Daoy (cell line): ENCODE measurements around the gene ADAMTSL3. TPM values are rescaled to one million over a fixed set of nuclear protein-coding genes. Genes with fewer than 3 reads are reported as not detected.

Experiments
- DNase-seq: peaks from one replicate; pipeline ENCODE4 v3.0.0-alpha.2; 2015; ENCODE audit warnings: low read depth
- total RNA-seq: library from RNA; depleted of rRNA; stranded (reverse); fragments of >200 nt; shearing (Covaris generic); gene quantifications from 2 replicates; pipeline ENCODE4 v1.2.3, GENCODE V29; 2014

Gene ADAMTSL3
- total RNA-seq, 1 experiment from 2014 or later, result 0.34 TPM

DNA sequence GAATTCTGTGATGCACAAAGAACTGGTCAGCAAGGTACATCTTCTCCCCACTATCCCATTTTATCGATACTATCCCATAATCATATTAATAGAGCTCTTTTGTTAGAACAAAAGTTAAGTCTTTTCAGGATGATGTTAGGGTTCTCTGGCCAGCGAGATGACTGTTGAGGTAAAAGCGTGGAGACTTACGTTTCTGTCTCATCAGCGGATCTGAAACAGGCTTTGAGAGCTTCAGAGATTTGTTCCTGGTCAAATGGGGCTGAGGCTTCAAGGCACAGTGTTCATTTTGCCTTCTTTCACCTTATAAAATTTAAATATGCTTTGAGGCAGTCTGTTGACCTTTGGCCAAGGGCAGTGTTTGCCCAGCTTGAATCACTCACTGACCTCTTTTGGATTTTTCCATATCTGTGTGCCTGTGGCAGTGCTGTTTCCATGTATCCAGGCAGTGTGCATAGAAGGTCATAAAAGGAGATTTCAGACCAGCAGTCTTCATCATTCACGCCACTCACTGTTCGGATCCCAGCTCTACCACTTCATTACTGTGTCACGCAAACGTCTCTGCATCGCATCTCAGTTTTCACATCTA lies 3.1 kb downstream of the ADAMTSL3 start:
- no peak for DNase-seq

GRCh38 chr15:83657549-83657948 lies 3.6 kb downstream of the ADAMTSL3 start:
- no peak for DNase-seq

GRCh38 chr15:83658430-83659416 lies 4.8 kb downstream of the ADAMTSL3 start:
- DNase-seq, result no peak

DNA sequence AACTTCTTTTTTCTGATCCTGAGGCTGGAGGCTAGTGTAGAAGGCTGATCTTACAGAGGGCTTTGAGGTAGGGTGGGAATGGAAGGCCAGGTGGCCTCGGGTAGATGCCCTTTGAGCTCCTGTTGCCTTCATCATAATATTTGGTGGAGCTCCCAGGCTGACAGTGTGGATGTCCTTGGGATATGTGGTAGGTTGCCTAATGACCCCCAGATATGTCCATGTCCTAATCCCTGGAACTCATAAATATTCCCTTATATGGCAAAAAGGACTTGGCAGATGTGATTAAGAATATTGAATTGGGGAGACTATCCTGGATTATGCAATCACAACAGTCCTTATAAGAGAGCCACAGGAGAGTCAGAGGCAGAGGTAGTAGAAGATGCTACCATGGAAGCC lies 5.5 kb downstream of the ADAMTSL3 start:
- no peak for DNase-seq

DNA sequence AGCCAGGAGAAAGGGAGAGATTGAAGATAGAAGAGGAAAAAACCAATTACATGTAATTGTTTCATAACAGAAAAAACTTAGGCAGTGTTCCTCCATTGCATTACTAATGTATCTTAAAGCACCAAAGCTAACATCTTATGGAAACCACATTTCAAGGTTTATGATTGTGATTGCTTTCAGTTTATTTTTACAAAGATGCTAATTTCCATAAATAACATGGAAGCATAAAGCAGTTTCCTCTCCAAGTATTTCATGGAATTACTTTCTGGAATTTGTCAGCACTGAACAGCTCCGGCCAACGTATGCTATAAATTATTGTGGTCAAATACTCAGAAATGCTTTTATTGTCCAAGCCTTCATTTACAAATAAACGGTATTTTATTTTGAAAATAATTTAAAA lies 11.6 kb downstream of the ADAMTSL3 start:
- no peak for DNase-seq

DNA sequence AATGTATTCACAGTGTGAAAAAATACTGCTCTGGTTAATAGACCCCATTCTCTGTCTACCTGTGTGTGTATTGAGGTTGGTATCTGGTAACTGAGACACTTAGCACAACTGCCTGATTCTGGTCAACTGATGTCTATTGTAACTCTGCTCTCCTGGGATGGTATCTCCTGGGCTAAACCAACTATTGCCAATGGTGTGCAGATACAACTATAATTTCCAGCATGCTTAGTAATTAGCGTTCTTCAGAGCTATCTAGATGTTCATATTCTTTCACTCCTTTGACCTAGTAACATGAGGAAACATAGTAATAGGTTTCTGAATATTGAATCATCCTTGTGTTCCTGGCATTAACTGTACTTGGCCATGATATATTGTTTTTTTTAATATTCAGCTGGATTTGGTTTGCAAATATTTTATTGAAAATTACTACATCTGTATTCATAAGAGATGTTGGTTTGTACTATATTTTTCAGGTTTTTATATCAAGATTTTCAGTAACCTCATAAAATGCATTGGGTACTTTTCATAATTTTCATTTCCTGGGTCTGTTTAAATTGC lies 16.8 kb downstream of the ADAMTSL3 start:
- no peak for DNase-seq

DNA sequence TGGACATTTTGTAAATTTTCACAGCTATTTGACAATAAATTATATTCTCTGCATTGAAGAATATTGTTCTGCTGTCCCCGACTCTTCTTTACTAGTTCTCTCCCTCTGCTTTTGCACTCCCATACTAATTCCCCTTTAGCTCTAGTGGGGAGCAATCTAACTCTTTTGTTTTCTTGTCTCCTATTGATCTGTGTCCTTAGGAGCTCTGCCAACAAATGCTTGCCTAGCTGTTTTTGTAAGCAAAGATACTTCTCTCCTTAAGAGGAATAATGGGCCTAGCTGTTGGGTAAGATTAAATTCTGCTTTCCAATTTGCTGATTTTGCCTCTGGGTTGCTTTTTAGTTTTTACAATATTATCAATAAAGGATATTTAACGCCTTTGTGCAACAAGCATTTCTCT lies 17.7 kb downstream of the ADAMTSL3 start:
- no peak for DNase-seq

DNA sequence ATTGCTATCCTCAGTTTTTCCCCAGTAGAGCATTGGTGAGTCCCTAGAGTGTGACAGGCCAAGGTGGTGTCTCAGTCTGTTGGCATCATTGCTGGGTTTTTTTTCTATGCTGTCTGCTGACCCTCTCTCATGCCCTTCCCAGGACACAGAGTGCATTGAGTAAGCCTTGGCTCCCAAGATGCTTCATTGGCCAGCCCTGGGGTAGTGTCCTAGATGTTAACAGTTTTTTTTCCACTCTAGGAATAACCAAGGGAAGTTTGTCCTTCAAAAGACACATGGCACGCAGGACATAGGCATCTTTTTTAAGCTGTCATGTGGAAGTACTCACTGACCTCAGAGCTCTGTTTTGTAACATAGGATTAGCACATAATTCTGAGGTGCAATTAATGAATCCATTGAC lies 19.5 kb downstream of the ADAMTSL3 start:
- no peak for DNase-seq

DNA sequence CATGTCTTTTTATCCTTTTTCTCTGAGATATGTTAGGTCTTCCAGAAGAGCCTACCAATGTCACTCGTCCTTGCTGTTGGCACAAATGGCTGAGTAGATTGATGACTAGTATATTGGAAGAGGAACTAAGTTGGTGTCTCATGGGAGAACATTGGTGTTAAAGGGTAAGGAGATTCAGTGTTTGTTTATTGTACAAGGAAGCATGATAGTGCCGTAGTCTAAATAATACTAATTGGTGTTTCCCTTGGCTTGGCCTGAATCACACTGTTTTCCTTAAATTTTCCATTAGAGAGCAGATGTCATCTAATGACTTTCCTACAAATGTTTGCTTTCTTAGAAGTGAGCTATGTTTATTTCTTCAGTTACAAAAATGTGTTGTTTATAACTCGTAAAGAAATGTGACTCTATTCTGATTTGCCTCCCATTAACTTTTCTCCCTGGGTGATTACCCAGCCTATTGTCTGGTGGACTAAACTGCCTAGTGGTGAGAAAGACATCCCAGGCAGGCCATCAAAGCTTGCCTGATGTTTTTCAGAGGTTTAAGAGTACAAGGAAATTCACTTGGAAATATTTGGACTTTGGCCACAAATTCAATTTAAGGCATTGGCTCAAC lies 28.7 kb downstream of the ADAMTSL3 start:
- no peak for DNase-seq

GRCh38 chr15:83685916-83686332 lies 32.0 kb downstream of the ADAMTSL3 start:
- no peak for DNase-seq

DNA sequence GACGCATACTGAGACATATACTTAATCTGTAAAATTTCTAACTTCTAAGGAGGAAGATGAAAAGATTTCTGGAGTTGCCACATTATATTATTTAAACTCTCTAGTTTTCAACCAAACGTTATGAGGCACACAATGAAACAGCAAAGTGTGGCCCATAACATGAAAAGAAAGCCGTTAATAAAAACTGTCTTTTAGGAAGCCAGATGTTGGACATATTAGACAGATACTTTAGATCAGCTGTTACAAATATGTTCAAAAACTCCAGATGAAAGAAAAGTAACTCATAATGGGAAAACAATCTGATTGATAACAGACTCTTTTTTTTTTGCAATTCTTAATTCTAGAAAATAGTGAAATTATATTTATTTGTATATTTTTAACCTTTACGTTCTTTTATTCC lies 34.3 kb downstream of the ADAMTSL3 start:
- DNase-seq, result no peak

DNA sequence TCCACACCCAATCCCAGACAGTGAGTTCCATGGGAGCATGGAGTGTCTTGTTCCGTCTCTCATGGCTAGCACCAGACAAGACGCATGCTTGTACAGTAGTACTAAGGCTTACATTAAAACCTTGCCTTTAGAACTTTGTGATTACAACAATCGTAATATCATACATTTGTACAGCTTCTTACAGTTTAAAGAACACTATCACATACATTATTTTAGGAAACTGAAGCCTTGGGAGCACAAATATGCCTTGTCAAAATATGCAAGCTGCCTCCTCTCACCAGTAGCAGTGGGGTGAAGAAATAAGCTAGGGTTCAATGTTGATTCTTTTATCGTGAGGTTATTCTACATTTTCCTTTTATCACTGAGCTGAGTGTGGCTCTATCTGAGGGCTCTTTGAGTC lies 36.8 kb downstream of the ADAMTSL3 start:
- DNase-seq, result no peak

DNA sequence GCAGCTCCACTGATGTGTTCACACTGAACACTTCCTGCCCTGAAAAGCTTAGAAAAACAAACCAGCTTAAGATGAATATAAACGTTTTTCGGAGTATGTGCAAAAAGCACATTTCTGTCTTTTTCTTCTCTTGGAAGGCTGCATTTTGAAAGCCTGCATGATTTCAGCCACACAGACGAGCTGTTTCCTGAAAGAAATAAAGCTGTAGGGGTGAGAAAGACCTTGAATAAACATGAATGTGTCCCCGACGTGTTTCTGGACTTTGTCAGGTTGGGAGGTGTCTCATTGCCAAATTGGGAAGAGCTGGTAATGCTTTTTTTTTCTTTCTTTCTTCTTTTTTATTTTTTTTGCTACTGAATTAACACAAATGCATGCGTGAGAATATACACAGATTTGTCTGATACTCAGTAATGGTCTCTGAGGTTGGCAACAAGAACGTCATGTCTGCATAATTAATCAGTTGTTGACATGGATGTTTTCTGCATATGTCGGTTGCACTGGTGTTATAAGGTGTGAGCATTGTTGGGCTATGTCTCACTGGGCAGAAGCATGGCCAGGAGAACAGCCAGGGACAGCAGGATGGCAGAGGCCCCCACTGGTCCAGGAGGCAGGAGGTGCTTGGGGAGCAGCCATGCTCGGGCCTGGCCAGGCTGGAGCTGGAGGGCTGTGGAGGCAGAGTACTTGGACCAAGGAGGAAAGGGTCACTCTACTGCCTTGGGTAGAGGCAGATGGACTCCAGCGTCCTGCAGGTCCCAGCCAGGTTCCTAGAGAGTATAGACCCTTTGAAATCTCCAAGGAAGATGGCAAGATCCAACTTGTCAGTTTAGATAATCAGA lies 39.0 kb downstream of the ADAMTSL3 start:
- DNase-seq, result no peak

- DNase-seq, result peak; percentile 75
These were observed 40.1 kb downstream of the ADAMTSL3 start for GRCh38 chr15:83694015-83694414.

DNA sequence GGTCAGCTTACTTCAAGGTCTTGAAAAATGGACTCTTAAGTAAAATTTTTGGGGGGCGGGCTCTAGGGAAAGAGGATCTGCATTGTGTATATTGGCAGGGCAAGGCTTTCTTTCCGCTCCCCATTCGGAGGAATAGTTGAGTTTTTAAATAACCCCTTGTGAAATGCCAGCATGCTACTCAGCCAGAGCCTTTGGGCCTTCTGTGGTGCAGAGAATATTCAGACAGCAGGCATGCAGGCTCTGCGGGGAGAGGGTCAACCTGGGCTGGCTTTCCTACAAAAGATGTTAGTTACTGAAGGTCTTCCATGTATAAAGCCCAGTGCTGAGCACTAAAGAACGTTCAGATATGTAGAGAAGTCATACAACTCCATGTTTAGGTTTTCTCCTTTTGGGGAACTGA lies 40.6 kb downstream of the ADAMTSL3 start:
- DNase-seq, result no peak

- peak; percentile 29 for DNase-seq
These were observed 41.3 kb downstream of the ADAMTSL3 start for GRCh38 chr15:83695246-83695645.

GRCh38 chr15:83695901-83696425 lies 42.0 kb downstream of the ADAMTSL3 start:
- DNase-seq, result no peak

DNA sequence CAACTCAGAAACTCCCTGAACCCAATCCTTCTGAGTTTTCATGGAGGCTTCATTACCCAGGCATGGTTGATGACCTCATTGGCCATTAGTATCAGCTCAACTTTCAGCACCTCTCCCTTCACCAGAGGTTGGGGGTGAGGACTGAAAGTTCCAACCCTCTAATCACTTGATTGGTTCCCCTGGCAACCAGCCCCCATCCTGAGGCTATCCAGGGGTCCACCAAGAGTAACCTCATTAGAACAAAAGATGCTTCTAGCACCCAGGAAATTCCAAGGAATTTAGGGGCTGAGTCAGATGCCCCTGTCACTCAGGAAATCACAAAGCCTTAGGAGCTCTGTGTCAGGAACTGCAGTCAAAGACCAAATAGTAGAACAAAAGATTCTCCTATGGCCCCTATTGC lies 43.8 kb downstream of the ADAMTSL3 start:
- no peak for DNase-seq

GRCh38 chr15:83698294-83698693 lies 44.4 kb downstream of the ADAMTSL3 start:
- DNase-seq, result peak; percentile 45

DNA sequence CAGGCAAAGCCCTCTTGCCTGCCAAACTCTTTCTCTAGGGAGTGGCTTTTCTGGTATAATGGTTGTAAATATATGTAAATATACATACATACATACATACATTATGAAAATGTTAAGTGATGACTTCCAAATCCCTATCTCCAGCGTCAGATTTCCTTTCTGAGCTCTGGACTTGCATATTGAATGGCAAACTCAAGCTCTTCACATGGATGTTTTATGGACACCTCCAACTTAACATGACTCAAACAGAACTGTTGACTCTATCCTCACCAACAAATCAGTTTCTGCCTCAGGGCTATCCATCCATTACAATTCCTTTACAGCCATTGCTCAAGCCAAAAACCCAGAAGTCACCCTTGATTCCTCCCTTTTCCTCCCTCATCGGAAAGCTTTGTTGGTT lies 45.1 kb downstream of the ADAMTSL3 start:
- DNase-seq, result no peak

DNA sequence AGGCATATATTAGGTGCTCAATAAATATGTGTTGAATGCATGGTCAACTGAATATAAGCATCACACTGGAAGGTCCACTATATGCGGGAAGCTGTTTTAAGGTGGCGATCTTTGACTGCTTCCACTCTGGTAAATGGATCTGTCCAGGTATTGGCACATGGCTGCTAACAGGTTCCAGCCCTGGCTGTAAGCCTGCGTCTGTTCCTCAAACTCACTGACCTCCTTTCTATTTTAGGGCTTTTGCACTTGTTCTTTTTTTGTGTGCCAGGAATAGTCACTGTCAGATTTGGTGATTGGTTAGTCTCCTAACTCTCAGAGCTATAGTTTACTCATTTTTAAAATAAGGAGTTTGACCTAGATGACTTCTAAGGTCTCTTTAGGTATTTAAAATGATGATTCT lies 46.2 kb downstream of the ADAMTSL3 start:
- no peak for DNase-seq
